Osteocyte (in vitro differentiated cells): ENCODE measurements around the gene ANKRD53. TPM values are rescaled to one million over a fixed set of nuclear protein-coding genes. Genes with fewer than 3 reads are reported as not detected.
"Not testable (repeated sequence)": the region's sequence is repeated elsewhere in the genome, so short reads cannot be mapped to it uniquely, and the experiment has no call there.

ENCODE experiments used
- DNase-seq: peaks from one replicate; pipeline ENCODE4 v3.0.0; 2021; ENCODE audit warnings: mixed read lengths; ENCODE audit not compliant: unreplicated experiment; ENCODE audit errors: extremely low spot score
- H3K27ac Mint-ChIP-seq: one replicate; pipeline ENCODE4 v1.8.0; 2021; ENCODE audit warnings: mild to moderate bottlenecking, mixed read lengths; ENCODE audit not compliant: unreplicated experiment
- H3K27me3 Mint-ChIP-seq: one replicate; pipeline ENCODE4 v1.8.0; 2021; ENCODE audit warnings: mixed read lengths; ENCODE audit not compliant: unreplicated experiment
- H3K36me3 Mint-ChIP-seq: one replicate; pipeline ENCODE4 v1.8.0; 2021; ENCODE audit warnings: mixed read lengths; ENCODE audit not compliant: unreplicated experiment
- H3K4me1 Mint-ChIP-seq: one replicate; pipeline ENCODE4 v1.8.0; 2021; ENCODE audit warnings: mixed read lengths; ENCODE audit not compliant: unreplicated experiment
- H3K4me3 Mint-ChIP-seq: one replicate; pipeline ENCODE4 v1.8.0; 2021; ENCODE audit warnings: mild to moderate bottlenecking, moderate library complexity, mixed read lengths; ENCODE audit not compliant: unreplicated experiment
- H3K9me3 Mint-ChIP-seq: one replicate; pipeline ENCODE4 v1.8.0; 2021; ENCODE audit warnings: mixed read lengths; ENCODE audit not compliant: unreplicated experiment
- CTCF ChIP-seq: fragments of 200-600 bp; sonication (generic); IDR thresholded peaks from 2 replicates; pipeline ENCODE4 v1.5.0; 2021; ENCODE audit warnings: antibody characterized with exemption, mild to moderate bottlenecking, moderate library complexity
- total RNA-seq: library from RNA; stranded (reverse); gene quantifications from 2 replicates; pipeline ENCODE4 v1.2.1, GENCODE V29; 2021

Gene ANKRD53
- total RNA-seq, 1 donor from 2014 or later, result 2.7 TPM

GRCh38 chr2:70992945-70993853 is 14.8 kb downstream of the ANKRD53 start:
- Mint-ChIP-seq H3K27ac (no peak overlapping the region), H3K4me3 (peak overlapping the region; percentile 93), H3K36me3 (peaks cover 8% of the 10 kb centered on the region), H3K9me3 (no peaks in the 10 kb centered on the region), H3K27me3 (peaks cover 3% of the 10 kb centered on the region), H3K4me1 (peaks cover 19% of the 10 kb centered on the region)
- DNase-seq, result no peak
- TF ChIP-seq CTCF, result no peak

- peak overlapping the region; percentile 93 for H3K4me3 Mint-ChIP-seq
These were observed 15.7 kb downstream of the ANKRD53 start for GRCh38 chr2:70994009-70994698.

GRCh38 chr2:70994699-70995425 is 16.4 kb downstream of the ANKRD53 start, which contains the start of gene TEX261:
Gene TEX261 (minus strand): TSS chr2:70994873. CDS start chr2:70994757, 116 bp downstream.
- peak; percentile 98 for DNase-seq
- peak; percentile 73 for TF ChIP-seq CTCF
- Mint-ChIP-seq H3K9me3 (no peaks in the 10 kb centered on the region), H3K27ac (peak within 1 kb of the TSS; percentile 73), H3K4me1 (peaks cover 19% of the 10 kb centered on the region), H3K4me3 (peak within 1 kb of the TSS; percentile 93), H3K27me3 (peaks cover 3% of the 10 kb centered on the region), H3K36me3 (peaks cover 4% of the 10 kb centered on the region)

More at GRCh38 chr2:70994009-70994698, 15.7 kb downstream of the ANKRD53 start:
- Mint-ChIP-seq H3K27ac (peak overlapping the region; percentile 73), H3K27me3 (peaks cover 3% of the 10 kb centered on the region), H3K4me1 (peaks cover 19% of the 10 kb centered on the region), H3K9me3 (no peaks in the 10 kb centered on the region), H3K36me3 (peaks cover 4% of the 10 kb centered on the region)
- TF ChIP-seq CTCF, result no peak
- no peak for DNase-seq

- peak; percentile 80 for DNase-seq
- Mint-ChIP-seq H3K4me3 (peak overlapping the region; percentile 78), H3K36me3 (peaks cover 4% of the 10 kb centered on the region), H3K27ac (no peak overlapping the region), H3K27me3 (peaks cover 3% of the 10 kb centered on the region), H3K9me3 (no peaks in the 10 kb centered on the region), H3K4me1 (peaks cover 19% of the 10 kb centered on the region)
- peak; percentile 39 for TF ChIP-seq CTCF
These were observed 16.9 kb downstream of the ANKRD53 start for GRCh38 chr2:70995426-70995729.

- H3K4me1 Mint-ChIP-seq, result peaks cover 11% of the 10 kb centered on the region
- not testable (repeated sequence) for DNase-seq, H3K9me3 Mint-ChIP-seq, H3K27ac Mint-ChIP-seq, H3K4me3 Mint-ChIP-seq, H3K36me3 Mint-ChIP-seq
- peaks cover 12% of the 10 kb centered on the region for H3K27me3 Mint-ChIP-seq
These were observed 20.5 kb downstream of the ANKRD53 start for GRCh38 chr2:70998885-70999284.
